ENCODE data around the gene CLASP2.
"Not testable (repeated sequence)": the region's sequence is repeated elsewhere in the genome, so short reads cannot be mapped to it uniquely, and the experiment has no call there.

Gene CLASP2

GRCh38 chr3:33541918-33542317 is 176.1 kb downstream of the CLASP2 start:
- DNase-seq (ENCODE audit: low spot score), result no peak

- no peak for DNase-seq (ENCODE audit: low spot score)
Observed at GRCh38 chr3:33538678-33539339, 179.2 kb downstream of the CLASP2 start.

GRCh38 chr3:33537133-33537532 is 180.9 kb downstream of the CLASP2 start:
- no peak for DNase-seq (ENCODE audit: low spot score)

GRCh38 chr3:33526787-33527186 is 191.3 kb downstream of the CLASP2 start:
- no peak for DNase-seq (ENCODE audit: low spot score)

- no peak for DNase-seq (ENCODE audit: low spot score)
Observed at GRCh38 chr3:33525232-33525631, 192.8 kb downstream of the CLASP2 start.

GRCh38 chr3:33523093-33523667 is 194.9 kb downstream of the CLASP2 start:
- no peak for DNase-seq (ENCODE audit: low spot score)

GRCh38 chr3:33521736-33522135 is 196.3 kb downstream of the CLASP2 start:
- no peak for DNase-seq (ENCODE audit: low spot score)

GRCh38 chr3:33513262-33513863 is 204.7 kb downstream of the CLASP2 start:
- DNase-seq (ENCODE audit: low spot score), result no peak

- no peak for DNase-seq (ENCODE audit: low spot score)
Observed at GRCh38 chr3:33505027-33505426, 213.0 kb downstream of the CLASP2 start.

- DNase-seq (ENCODE audit: low spot score), result no peak
Observed at GRCh38 chr3:33496449-33496848, 221.6 kb downstream of the CLASP2 start.

GRCh38 chr3:33491721-33492120 is 226.3 kb downstream of the CLASP2 start:
- DNase-seq (ENCODE audit: low spot score), result no peak

- peak; percentile 33 for DNase-seq (ENCODE audit: low spot score)
Observed at GRCh38 chr3:33490641-33491241, 227.3 kb downstream of the CLASP2 start.

GRCh38 chr3:33488683-33489082 is 229.4 kb downstream of the CLASP2 start:
- no peak for DNase-seq (ENCODE audit: low spot score)

- no peak for DNase-seq (ENCODE audit: low spot score)
Observed at GRCh38 chr3:33488246-33488645, 229.8 kb downstream of the CLASP2 start.

- DNase-seq (ENCODE audit: low spot score), result no peak
Observed at GRCh38 chr3:33482111-33482521, 235.9 kb downstream of the CLASP2 start.

- no peak for DNase-seq (ENCODE audit: low spot score)
Observed at GRCh38 chr3:33474896-33475295, 243.2 kb downstream of the CLASP2 start.

GRCh38 chr3:33473813-33474212 is 244.2 kb downstream of the CLASP2 start:
- DNase-seq (ENCODE audit: low spot score), result no peak

- DNase-seq (ENCODE audit: low spot score), result no peak
Observed at GRCh38 chr3:33467786-33468185, 250.3 kb downstream of the CLASP2 start.

GRCh38 chr3:33461097-33461496 is 257.0 kb downstream of the CLASP2 start:
- no peak for DNase-seq (ENCODE audit: low spot score)

- not testable (repeated sequence) for DNase-seq (ENCODE audit: low spot score)
Observed at GRCh38 chr3:33459577-33459976, 258.5 kb downstream of the CLASP2 start.

GRCh38 chr3:33458446-33458845 is 259.6 kb downstream of the CLASP2 start:
- DNase-seq (ENCODE audit: low spot score), result no peak

GRCh38 chr3:33456756-33457155 is 261.3 kb downstream of the CLASP2 start:
- no peak for DNase-seq (ENCODE audit: low spot score)

GRCh38 chr3:33453331-33453761 is 264.7 kb downstream of the CLASP2 start:
- no peak for DNase-seq (ENCODE audit: low spot score)

Data from germinal center (tissue), 1 donor.